Measurements from ENCODE around the gene DGKH.

DNA sequence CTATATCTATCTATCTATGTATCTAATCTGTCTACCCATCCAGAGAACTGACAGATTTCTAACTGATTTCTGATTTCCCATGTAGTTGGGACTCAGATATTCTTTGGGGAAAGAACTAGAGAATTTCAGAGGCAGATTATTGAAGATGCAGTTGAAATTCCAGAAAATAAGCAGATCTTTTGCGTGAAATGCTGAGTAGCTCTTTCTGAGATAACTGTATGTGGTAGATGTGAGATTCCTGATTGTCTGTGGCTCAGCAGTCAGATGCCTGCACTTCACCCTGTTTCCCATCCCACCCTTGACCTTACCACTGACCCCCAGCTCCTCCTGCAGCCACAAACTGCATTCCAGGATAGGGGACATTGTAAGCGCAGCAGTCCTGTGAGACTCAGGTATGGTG is 61.5 kb downstream of the DGKH start:
- TF ChIP-seq POLR2A (IDR thresholded peaks at IDR 0.05; ENCODE audit: low read depth): no peak
- no peak for TF ChIP-seq POLR2AphosphoS5 (IDR thresholded peaks at IDR 0.05)
- TF ChIP-seq, protein P1, sequence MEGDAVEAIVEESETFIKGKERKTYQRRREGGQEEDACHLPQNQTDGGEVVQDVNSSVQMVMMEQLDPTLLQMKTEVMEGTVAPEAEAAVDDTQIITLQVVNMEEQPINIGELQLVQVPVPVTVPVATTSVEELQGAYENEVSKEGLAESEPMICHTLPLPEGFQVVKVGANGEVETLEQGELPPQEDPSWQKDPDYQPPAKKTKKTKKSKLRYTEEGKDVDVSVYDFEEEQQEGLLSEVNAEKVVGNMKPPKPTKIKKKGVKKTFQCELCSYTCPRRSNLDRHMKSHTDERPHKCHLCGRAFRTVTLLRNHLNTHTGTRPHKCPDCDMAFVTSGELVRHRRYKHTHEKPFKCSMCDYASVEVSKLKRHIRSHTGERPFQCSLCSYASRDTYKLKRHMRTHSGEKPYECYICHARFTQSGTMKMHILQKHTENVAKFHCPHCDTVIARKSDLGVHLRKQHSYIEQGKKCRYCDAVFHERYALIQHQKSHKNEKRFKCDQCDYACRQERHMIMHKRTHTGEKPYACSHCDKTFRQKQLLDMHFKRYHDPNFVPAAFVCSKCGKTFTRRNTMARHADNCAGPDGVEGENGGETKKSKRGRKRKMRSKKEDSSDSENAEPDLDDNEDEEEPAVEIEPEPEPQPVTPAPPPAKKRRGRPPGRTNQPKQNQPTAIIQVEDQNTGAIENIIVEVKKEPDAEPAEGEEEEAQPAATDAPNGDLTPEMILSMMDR (IDR thresholded peaks at IDR 0.05): no peak

All from esophagus muscularis mucosa (tissue), 3 donors.